Peyer's patch (tissue), 4 donors: Measurements from ENCODE around the gene REC114. TPM values are rescaled to one million over a fixed set of nuclear protein-coding genes. Genes with fewer than 3 reads are reported as not detected.

ENCODE experiments used
- DNase-seq, 3 donors: peaks; one replicate each; pipeline ENCODE4 v3.0.0-alpha.2; 2017 to 2019
- H3K27ac ChIP-seq, 4 donors: fragments of 200-600 bp; sonication (generic); one replicate each; pipeline ENCODE4 v1.5.1; 2016 to 2019
- H3K27me3 ChIP-seq, 2 donors: fragments of 200-600 bp; sonication (generic); one replicate each; pipeline ENCODE4 v1.5.1; 2019
- H3K36me3 ChIP-seq, 3 donors: fragments of 200-600 bp; sonication (generic); one replicate each; pipeline ENCODE4 v1.5.1; 2016 to 2019
- H3K4me1 ChIP-seq, 4 donors: fragments of 200-600 bp; sonication (generic); one replicate each; pipeline ENCODE4 v1.5.1; 2016 to 2019
- H3K4me3 ChIP-seq, 4 donors: fragments of 200-600 bp; sonication (generic); 1 replicate in 3 of 4; 2 replicates in 1 of 4; pipeline ENCODE4 v1.5.1; 2016 to 2019; ENCODE audit warnings: mild to moderate bottlenecking in 1 of 4
- H3K9me3 ChIP-seq, 4 donors: fragments of 200-600 bp; sonication (generic); one replicate each; pipeline ENCODE4 v1.5.1; 2016 to 2019; ENCODE audit warnings: mild to moderate bottlenecking in 1 of 4
- POLR2A ChIP-seq, 2 donors: fragments of 450-650 bp; IDR thresholded peaks; one replicate each; pipeline ENCODE4 v1.5.1; 2017; ENCODE audit warnings: antibody characterized with exemption in 2 of 2, mild to moderate bottlenecking in 2 of 2, moderate library complexity in 2 of 2
- total RNA-seq, 4 donors: library from RNA; depleted of rRNA; stranded (reverse); fragments of >200 nt; gene quantifications; one replicate each; pipeline ENCODE4 v1.1.0, GENCODE V29; 2016
- TF ChIP-seq, protein P1 (sequence below), 6 experiments: fragments of 450-650 bp in 4 of 6; fragments of 200-600 bp in 2 of 6; sonication (generic) in 1 of 6; IDR thresholded peaks; one replicate each; pipeline ENCODE4 v1.5.1; 2017 to 2019; ENCODE audit warnings: antibody characterized with exemption in 6 of 6, mild to moderate bottlenecking in 3 of 6, moderate library complexity in 1 of 6

Gene REC114
- total RNA-seq, 4 donors from 2014 or later: not detected

DNA sequence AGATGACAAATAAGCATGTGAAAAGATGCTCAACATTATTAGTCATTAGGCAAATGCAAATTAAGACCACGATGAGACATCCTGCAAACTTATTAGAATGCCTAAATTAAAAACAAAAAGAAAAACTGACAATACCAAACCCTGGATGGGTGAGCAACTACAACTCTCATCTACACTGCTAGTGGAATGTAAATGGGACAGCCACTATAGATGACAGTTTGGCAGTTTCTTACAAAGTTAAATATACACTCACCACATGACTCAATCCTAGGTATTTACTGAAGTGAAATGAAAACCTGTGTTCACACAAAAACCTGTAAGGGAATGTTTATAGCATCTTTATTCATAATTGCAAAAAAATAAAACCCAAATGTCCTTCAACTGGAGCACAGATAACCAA, 115.6 kb downstream of the REC114 start:
- no peak for DNase-seq
- no peaks in the 10 kb centered on the region for H3K9me3 ChIP-seq
- no peaks in the 10 kb centered on the region for H3K27me3 ChIP-seq
- no peak overlapping the region for H3K27ac ChIP-seq
- H3K4me3 ChIP-seq: no peak overlapping the region
- H3K36me3 ChIP-seq: peaks cover 0 to 61% (median 0%) of the 10 kb centered on the region in 3 donors
- no peak for TF ChIP-seq POLR2A (IDR thresholded peaks at IDR 0.05)
- TF ChIP-seq, protein P1, sequence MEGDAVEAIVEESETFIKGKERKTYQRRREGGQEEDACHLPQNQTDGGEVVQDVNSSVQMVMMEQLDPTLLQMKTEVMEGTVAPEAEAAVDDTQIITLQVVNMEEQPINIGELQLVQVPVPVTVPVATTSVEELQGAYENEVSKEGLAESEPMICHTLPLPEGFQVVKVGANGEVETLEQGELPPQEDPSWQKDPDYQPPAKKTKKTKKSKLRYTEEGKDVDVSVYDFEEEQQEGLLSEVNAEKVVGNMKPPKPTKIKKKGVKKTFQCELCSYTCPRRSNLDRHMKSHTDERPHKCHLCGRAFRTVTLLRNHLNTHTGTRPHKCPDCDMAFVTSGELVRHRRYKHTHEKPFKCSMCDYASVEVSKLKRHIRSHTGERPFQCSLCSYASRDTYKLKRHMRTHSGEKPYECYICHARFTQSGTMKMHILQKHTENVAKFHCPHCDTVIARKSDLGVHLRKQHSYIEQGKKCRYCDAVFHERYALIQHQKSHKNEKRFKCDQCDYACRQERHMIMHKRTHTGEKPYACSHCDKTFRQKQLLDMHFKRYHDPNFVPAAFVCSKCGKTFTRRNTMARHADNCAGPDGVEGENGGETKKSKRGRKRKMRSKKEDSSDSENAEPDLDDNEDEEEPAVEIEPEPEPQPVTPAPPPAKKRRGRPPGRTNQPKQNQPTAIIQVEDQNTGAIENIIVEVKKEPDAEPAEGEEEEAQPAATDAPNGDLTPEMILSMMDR (IDR thresholded peaks at IDR 0.05): no peak
- no peaks in the 10 kb centered on the region for H3K4me1 ChIP-seq

DNA sequence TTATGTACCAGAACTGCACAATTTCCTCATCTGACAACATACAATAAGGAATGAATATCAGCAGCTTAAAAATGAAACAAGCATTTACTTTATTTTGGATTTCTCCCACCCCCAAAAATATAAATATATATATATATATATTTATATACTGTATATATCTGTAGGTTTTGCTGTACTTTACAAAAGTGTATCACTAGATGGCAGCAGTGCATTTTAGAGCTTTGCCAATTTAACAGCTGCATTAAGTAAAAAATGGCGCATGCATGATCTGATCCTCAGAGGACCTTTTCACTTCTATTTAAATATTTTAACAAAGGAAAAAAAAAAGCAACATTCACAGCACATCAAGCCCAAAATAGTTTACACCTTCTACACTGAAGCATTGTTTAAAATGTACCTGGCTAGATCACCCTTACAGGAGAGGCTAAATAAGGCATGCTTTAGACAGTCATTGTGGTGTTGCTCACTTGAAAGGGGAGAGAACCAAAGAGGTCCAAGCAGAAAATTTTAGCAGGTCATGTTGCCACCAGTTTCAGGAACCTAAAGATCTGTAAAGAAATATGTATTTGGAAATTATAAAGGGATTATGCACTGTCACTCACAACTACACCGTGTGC, 117.6 kb downstream of the REC114 start:
- H3K9me3 ChIP-seq: no peaks in the 10 kb centered on the region
- no peaks in the 10 kb centered on the region for H3K27me3 ChIP-seq
- TF ChIP-seq, protein P1 (IDR thresholded peaks at IDR 0.05): peak in 4 of 6 experiments; percentile 54 to 63 (median 60)
- TF ChIP-seq POLR2A (IDR thresholded peaks at IDR 0.05): no peak
- no peak overlapping the region for H3K4me3 ChIP-seq
- no peaks in the 10 kb centered on the region for H3K4me1 ChIP-seq
- no peak for DNase-seq
- H3K27ac ChIP-seq: no peak overlapping the region
- H3K36me3 ChIP-seq: peaks cover 0 to 75% (median 0%) of the 10 kb centered on the region in 3 donors

DNA sequence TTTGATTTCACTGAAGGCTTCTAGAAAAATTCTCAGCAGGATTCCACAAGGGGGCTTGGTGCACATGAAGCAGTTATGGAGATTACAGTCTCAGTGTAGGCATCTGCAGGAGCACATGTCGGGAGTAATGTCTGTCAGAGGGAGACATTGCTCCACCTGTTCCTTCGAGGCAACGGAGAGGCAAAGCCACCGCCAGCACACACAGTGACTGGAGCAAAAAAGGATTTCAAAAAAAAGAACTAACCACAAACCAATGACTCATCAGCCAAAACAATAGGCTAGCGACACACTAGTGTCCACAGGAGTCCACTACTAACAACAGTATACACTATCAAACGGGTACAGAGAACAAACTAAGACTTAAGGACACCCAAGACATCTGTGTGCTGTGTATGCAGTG, 121.3 kb downstream of the REC114 start:
- H3K4me1 ChIP-seq: no peaks in the 10 kb centered on the region
- TF ChIP-seq, protein P1 (IDR thresholded peaks at IDR 0.05): peak in 1 of 6 experiments; percentile 7
- TF ChIP-seq POLR2A (IDR thresholded peaks at IDR 0.05): no peak
- H3K27ac ChIP-seq: no peak overlapping the region
- H3K9me3 ChIP-seq: no peaks in the 10 kb centered on the region
- H3K4me3 ChIP-seq: no peak overlapping the region
- no peak for DNase-seq
- peaks cover 0 to 87% (median 0%) of the 10 kb centered on the region in 3 donors for H3K36me3 ChIP-seq
- no peaks in the 10 kb centered on the region for H3K27me3 ChIP-seq

DNA sequence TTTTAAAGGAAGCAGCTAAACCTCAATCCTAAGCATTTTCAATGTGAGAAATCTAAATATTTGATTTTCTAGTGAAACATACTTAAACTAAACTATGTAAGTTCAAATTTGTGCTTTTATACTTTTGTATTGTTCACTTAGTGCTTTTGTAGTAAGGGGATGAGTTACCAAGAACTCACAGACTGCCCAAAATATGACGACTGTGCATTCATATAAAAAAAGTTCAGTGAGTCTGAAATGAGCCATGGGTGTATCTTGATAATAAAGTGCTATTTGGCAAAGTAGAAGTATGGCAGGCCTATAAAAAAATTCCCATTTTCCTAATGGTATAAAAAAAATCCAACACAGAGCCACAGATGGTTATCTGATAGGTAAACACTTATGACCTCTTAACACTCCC, 124.1 kb downstream of the REC114 start:
- Histone ChIP-seq H3K4me3 (no peak overlapping the region), H3K36me3 (peaks cover 0 to 91% (median 0%) of the 10 kb centered on the region in 3 donors), H3K4me1 (peaks cover 0 to 7% (median 0%) of the 10 kb centered on the region in 4 donors), H3K27ac (no peak overlapping the region), H3K9me3 (no peaks in the 10 kb centered on the region), H3K27me3 (no peaks in the 10 kb centered on the region)
- no peak for TF ChIP-seq POLR2A (IDR thresholded peaks at IDR 0.05)
- TF ChIP-seq, protein P1 (IDR thresholded peaks at IDR 0.05): no peak
- no peak for DNase-seq

DNA sequence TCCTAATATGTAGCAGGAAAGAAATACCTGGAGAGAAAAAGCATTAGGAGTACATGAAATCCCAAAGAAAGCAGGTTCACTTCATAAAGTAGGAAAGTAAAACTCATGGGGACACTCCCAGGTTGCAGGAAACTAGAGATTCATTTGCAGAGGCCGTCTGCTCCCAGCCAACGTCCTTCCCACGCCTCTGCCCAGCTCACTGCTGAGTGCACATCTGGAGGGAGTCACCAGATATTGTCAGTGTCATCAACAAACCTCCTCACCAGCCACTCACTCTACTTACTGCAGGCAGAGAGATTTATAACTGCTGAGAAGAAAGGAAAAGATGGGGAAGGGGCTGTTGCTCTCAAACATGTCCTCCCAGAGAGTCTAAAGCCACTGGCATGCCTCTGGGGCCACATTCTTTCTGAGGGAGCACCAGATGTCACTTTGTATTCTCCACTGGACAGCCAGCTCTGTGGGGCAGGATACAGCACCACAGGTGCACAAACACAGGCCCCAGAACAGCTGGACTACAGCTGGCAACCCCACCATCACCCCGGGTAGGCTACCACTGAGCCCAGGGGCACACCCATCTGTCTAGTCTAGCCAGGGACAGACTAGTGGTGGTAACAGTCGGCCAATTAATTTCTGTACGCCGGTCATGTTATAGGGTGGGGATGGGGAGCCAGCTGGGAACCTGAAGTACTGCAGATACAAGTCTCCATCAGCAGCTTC, 125.8 kb downstream of the REC114 start:
- H3K36me3 ChIP-seq: peaks cover 0 to 82% (median 0%) of the 10 kb centered on the region in 3 donors

More for the DNA sequence above, 125.8 kb downstream of the REC114 start:
- Histone ChIP-seq H3K9me3 (no peaks in the 10 kb centered on the region), H3K27ac (no peak overlapping the region), H3K4me3 (no peak overlapping the region), H3K4me1 (peaks cover 0 to 21% (median 0%) of the 10 kb centered on the region in 4 donors), H3K27me3 (no peaks in the 10 kb centered on the region)
- DNase-seq: no peak
- TF ChIP-seq, protein P1 (IDR thresholded peaks at IDR 0.05): no peak
- no peak for TF ChIP-seq POLR2A (IDR thresholded peaks at IDR 0.05)
